ENCODE measurements around the gene PPP1R1C.

The PPP1R1C gene

GRCh38 chr2:182133195-182133891 is 147.7 kb downstream of the PPP1R1C start:
- TF ChIP-seq CTCF (IDR thresholded peaks at IDR 0.05), result no peak
- no peak overlapping the region for H3K4me3 ChIP-seq
- DNase-seq (ENCODE audit: low spot score), result no peak
- no peak overlapping the region for H3K27ac ChIP-seq

- TF ChIP-seq CTCF (IDR thresholded peaks at IDR 0.05), result no peak
- Histone ChIP-seq H3K4me3 (no peak overlapping the region), H3K27ac (no peak overlapping the region)
- no peak for DNase-seq (ENCODE audit: low spot score)
These were observed 148.5 kb downstream of the PPP1R1C start for GRCh38 chr2:182134201-182134600.

GRCh38 chr2:182142062-182142461 is 156.4 kb downstream of the PPP1R1C start:
- Histone ChIP-seq H3K4me3 (no peak overlapping the region), H3K27ac (no peak overlapping the region)
- no peak for TF ChIP-seq CTCF (IDR thresholded peaks at IDR 0.05)
- DNase-seq (ENCODE audit: low spot score), result no peak

- no peak for DNase-seq (ENCODE audit: low spot score)
- Histone ChIP-seq H3K4me3 (no peak overlapping the region), H3K27ac (no peak overlapping the region)
- TF ChIP-seq CTCF (IDR thresholded peaks at IDR 0.05), result no peak
These were observed 158.6 kb downstream of the PPP1R1C start for GRCh38 chr2:182144041-182144775.

- H3K27ac ChIP-seq, result peak overlapping the region in 1 of 2 donors; percentile 3
- no peak for TF ChIP-seq CTCF (IDR thresholded peaks at IDR 0.05)
These were observed 159.1 kb downstream of the PPP1R1C start for GRCh38 chr2:182144776-182145165.

GRCh38 chr2:182148344-182148743 is 162.7 kb downstream of the PPP1R1C start:
- Histone ChIP-seq H3K4me3 (no peak overlapping the region), H3K27ac (peak overlapping the region; percentile 46 to 48)
- TF ChIP-seq CTCF (IDR thresholded peaks at IDR 0.05), result no peak
- no peak for DNase-seq (ENCODE audit: low spot score)

More at GRCh38 chr2:182144776-182145165, 159.1 kb downstream of the PPP1R1C start:
- H3K4me3 ChIP-seq, result no peak overlapping the region
- DNase-seq (ENCODE audit: low spot score), result no peak

GRCh38 chr2:182163878-182164277 is 178.2 kb downstream of the PPP1R1C start:
- H3K27ac ChIP-seq, result no peak overlapping the region
- DNase-seq (ENCODE audit: low spot score), result no peak
- no peak overlapping the region for H3K4me3 ChIP-seq
- TF ChIP-seq CTCF (IDR thresholded peaks at IDR 0.05), result no peak

Measured in coronary artery (tissue), 2 donors.